HG03060 (cell line): Measurements from ENCODE around the gene CAMK1.

Source experiments
- ATAC-seq: cut with Tn5 transposase; IDR thresholded peaks from one replicate; pipeline ENCODE4 v1.9.1; 2021; ENCODE audit warnings: low read depth, moderate number of reproducible peaks; ENCODE audit not compliant: unreplicated experiment

CAMK1 gene

GRCh38 chr3:9715764-9716437 is 53.8 kb downstream of the CAMK1 start:
- ATAC-seq, result no peak

DNA sequence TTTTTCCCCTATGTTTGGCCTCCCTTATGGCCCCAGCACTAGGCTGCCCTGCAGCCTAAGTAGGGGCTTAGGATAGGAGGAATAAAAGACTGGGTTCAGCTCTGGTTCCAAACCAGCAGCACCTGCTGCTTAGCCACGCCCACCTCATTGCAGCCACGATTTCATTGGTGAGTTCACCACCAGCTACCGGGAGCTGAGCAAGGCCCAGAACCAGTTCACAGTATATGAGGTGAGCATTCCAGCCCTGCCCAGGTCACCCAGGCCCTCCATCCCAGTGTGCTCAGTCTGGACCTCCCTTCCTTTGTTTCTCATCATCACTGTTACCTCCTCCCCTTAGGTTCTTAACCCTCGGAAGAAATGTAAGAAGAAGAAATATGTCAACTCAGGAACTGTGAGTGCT is 54.6 kb downstream of the CAMK1 start:
- ATAC-seq, result no peak

DNA sequence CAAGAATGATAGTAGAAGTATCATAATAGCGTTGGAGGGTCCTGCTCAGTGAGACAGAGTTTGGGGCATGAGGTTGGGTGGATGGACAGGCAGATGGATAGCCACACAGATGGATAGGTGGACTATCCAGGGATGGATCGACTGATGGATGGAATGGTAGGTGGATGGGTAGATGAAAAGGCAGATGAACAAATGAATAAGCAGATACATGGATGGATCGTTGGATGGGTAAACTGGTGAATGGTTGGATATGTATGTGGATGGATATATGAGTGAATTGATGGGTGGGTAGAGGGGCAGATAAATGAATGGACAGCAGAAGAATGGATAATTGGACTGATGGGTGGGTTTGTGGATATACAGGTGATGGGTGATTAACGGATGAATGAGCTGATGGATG is 56.6 kb downstream of the CAMK1 start:
- ATAC-seq, result no peak

- ATAC-seq, result no peak
These were observed 57.3 kb downstream of the CAMK1 start for GRCh38 chr3:9712415-9712814.

GRCh38 chr3:9710174-9710739 is 59.5 kb downstream of the CAMK1 start:
- ATAC-seq, result no peak
